H9 (cell line): ENCODE data around the gene PRPS2. TPM values are rescaled to one million over a fixed set of nuclear protein-coding genes. Genes with fewer than 3 reads are reported as not detected.

ENCODE experiments used
- DNase-seq: peaks from one replicate; pipeline ENCODE4 v3.0.0-alpha.2; 2017
- H2AFZ ChIP-seq: one replicate; pipeline ENCODE4 v1.6.1; 2013; ENCODE audit warnings: mild to moderate bottlenecking, low read length, control low read depth, moderate library complexity
- H2AK5ac ChIP-seq: 2 replicates; pipeline ENCODE4 v1.6.1; 2013; ENCODE audit warnings: low read length, control low read depth, mixed read lengths; ENCODE audit not compliant: insufficient read length
- H2BK120ac ChIP-seq: one replicate; pipeline ENCODE4 v1.6.1; 2013; ENCODE audit warnings: low read depth, mild to moderate bottlenecking, low read length, control low read depth, inconsistent platforms; ENCODE audit not compliant: poor library complexity, severe bottlenecking
- H2BK12ac ChIP-seq: 2 replicates; pipeline ENCODE4 v1.6.1; 2013; ENCODE audit warnings: low read length, control low read depth, mixed read lengths, low read depth; ENCODE audit not compliant: insufficient read length
- H2BK15ac ChIP-seq: 2 replicates; pipeline ENCODE4 v1.6.1; 2013; ENCODE audit warnings: low read depth, low read length, control low read depth
- H2BK20ac ChIP-seq: one replicate; pipeline ENCODE4 v1.6.1; 2013; ENCODE audit warnings: low read depth, mild to moderate bottlenecking, low read length, control low read depth, inconsistent platforms; ENCODE audit not compliant: poor library complexity, severe bottlenecking
- H2BK5ac ChIP-seq: 2 replicates; pipeline ENCODE4 v1.6.1; 2013; ENCODE audit warnings: low read length, control low read depth, mixed read lengths; ENCODE audit not compliant: insufficient read length
- H3K14ac ChIP-seq: 2 replicates; pipeline ENCODE4 v1.6.1; 2013; ENCODE audit warnings: low read length, control low read depth; ENCODE audit not compliant: insufficient read depth
- H3K18ac ChIP-seq: 2 replicates; pipeline ENCODE4 v1.6.1; 2013; ENCODE audit warnings: low read depth, mild to moderate bottlenecking, mixed read lengths, low read length, control low read depth; ENCODE audit not compliant: insufficient read length
- H3K23ac ChIP-seq: 2 replicates; pipeline ENCODE4 v1.6.1; 2013; ENCODE audit warnings: low read length, control low read depth, mixed read lengths, low read depth; ENCODE audit not compliant: insufficient read length
- H3K23me2 ChIP-seq: 2 replicates; pipeline ENCODE4 v1.6.1; 2013; ENCODE audit warnings: low read depth, mild to moderate bottlenecking, mixed read lengths, low read length, control low read depth; ENCODE audit not compliant: insufficient read length, poor library complexity, severe bottlenecking
- H3K27ac ChIP-seq: 2 replicates; pipeline ENCODE4 v1.5.1; 2013; ENCODE audit warnings: low read length, control low read depth, mixed read lengths, low read depth; ENCODE audit not compliant: insufficient read length
- H3K27me3 ChIP-seq: 2 replicates; pipeline ENCODE4 v1.6.1; 2013; ENCODE audit warnings: low read length, control low read depth, inconsistent platforms; ENCODE audit not compliant: insufficient read depth
- H3K4ac ChIP-seq: 2 replicates; pipeline ENCODE4 v1.6.1; 2013; ENCODE audit warnings: low read depth, mild to moderate bottlenecking, control low read depth, inconsistent platforms, low read length, moderate library complexity
- H3K4me1 ChIP-seq: 2 replicates; pipeline ENCODE4 v1.6.1; 2013; ENCODE audit warnings: low read length, control low read depth, inconsistent platforms; ENCODE audit not compliant: insufficient read depth
- H3K4me2 ChIP-seq: 2 replicates; pipeline ENCODE4 v1.6.1; 2013; ENCODE audit warnings: low read length, control low read depth, mixed read lengths; ENCODE audit not compliant: insufficient read length, insufficient read depth
- H3K56ac ChIP-seq: 2 replicates; pipeline ENCODE4 v1.6.1; 2013; ENCODE audit warnings: low read depth, mild to moderate bottlenecking, mixed read lengths, low read length, control low read depth; ENCODE audit not compliant: insufficient read length
- H3K79me1 ChIP-seq: 2 replicates; pipeline ENCODE4 v1.6.1; 2013; ENCODE audit warnings: low read depth, mild to moderate bottlenecking, moderate library complexity, low read length, control low read depth, inconsistent platforms; ENCODE audit not compliant: insufficient read depth, poor library complexity, severe bottlenecking
- H3K79me2 ChIP-seq: 2 replicates; pipeline ENCODE4 v1.6.1; 2013; ENCODE audit warnings: low read length, control low read depth, inconsistent platforms; ENCODE audit not compliant: insufficient read depth
- H3K9ac ChIP-seq: 2 replicates; pipeline ENCODE4 v1.6.1; 2013; ENCODE audit warnings: low read length, control low read depth, mixed read lengths; ENCODE audit not compliant: insufficient read length; ENCODE audit errors: extremely low read depth
- H3K9me3 ChIP-seq: one replicate; pipeline ENCODE4 v1.6.1; 2013; ENCODE audit warnings: low read depth, low read length, inconsistent platforms; ENCODE audit not compliant: control insufficient read depth
- H3T11ph ChIP-seq: one replicate; pipeline ENCODE4 v1.6.1; 2013; ENCODE audit warnings: mild to moderate bottlenecking, low read length, control low read depth, inconsistent platforms
- H4K20me1 ChIP-seq: one replicate; pipeline ENCODE4 v1.6.1; 2013; ENCODE audit not compliant: control insufficient read depth, insufficient read length, insufficient read depth
- H4K5ac ChIP-seq: 2 replicates; pipeline ENCODE4 v1.6.1; 2013; ENCODE audit warnings: low read depth, mild to moderate bottlenecking, mixed read lengths, low read length, control low read depth; ENCODE audit not compliant: insufficient read length
- H4K8ac ChIP-seq: replicated peaks from 2 replicates; pipeline ENCODE4 v1.6.1; 2013; ENCODE audit warnings: low read length, control low read depth, mixed read lengths, low read depth; ENCODE audit not compliant: insufficient read length
- H4K91ac ChIP-seq: 2 replicates; pipeline ENCODE4 v1.6.1; 2013; ENCODE audit warnings: low read depth, mild to moderate bottlenecking, moderate library complexity, mixed read lengths, low read length, control low read depth; ENCODE audit not compliant: insufficient read length
- H3K27ac Mint-ChIP-seq, 3 experiments: 2 replicates in 2 of 3; 3 replicates in 1 of 3; pipeline ENCODE4 v1.8.0; 2020 to 2021; ENCODE audit warnings: mixed read lengths in 3 of 3, mild to moderate bottlenecking in 1 of 3, moderate library complexity in 1 of 3
- H3K27me3 Mint-ChIP-seq: 2 replicates; pipeline ENCODE4 v1.8.0; 2021; ENCODE audit warnings: low read depth, mild to moderate bottlenecking, moderate library complexity, mixed read lengths
- H3K36me3 Mint-ChIP-seq, 3 experiments: 2 replicates in 2 of 3; 3 replicates in 1 of 3; pipeline ENCODE4 v1.8.0; 2020 to 2021; ENCODE audit warnings: low read depth in 3 of 3, mixed read lengths in 3 of 3; ENCODE audit not compliant: insufficient read depth in 1 of 3
- H3K4me1 Mint-ChIP-seq, 2 experiments: 2 replicates each; pipeline ENCODE4 v1.8.0; 2020; ENCODE audit warnings: mixed read lengths in 2 of 2
- H3K4me3 Mint-ChIP-seq, 2 experiments: 2 replicates in 1 of 2; 3 replicates in 1 of 2; pipeline ENCODE4 v1.8.0; 2020 to 2021; ENCODE audit warnings: mild to moderate bottlenecking in 2 of 2, mixed read lengths in 2 of 2, moderate library complexity in 1 of 2
- H3K9me3 Mint-ChIP-seq, 2 experiments: 2 replicates in 1 of 2; 3 replicates in 1 of 2; pipeline ENCODE4 v1.8.0; 2020; ENCODE audit warnings: mild to moderate bottlenecking in 2 of 2, mixed read lengths in 2 of 2, moderate library complexity in 1 of 2
- total RNA-seq: library from RNA; stranded (reverse); gene quantifications from 2 replicates; pipeline ENCODE4 v1.2.1, GENCODE V29; 2021
- TF ChIP-seq, protein P1 (sequence below): fragments of 200-600 bp; sonication (generic); conservative IDR thresholded peaks from 3 replicates; pipeline ENCODE4 v1.8.0; 2021; ENCODE audit warnings: antibody characterized with exemption, mild to moderate bottlenecking

The PRPS2 gene
- total RNA-seq, 1 experiment from 2014 or later: 28.0 TPM

DNA sequence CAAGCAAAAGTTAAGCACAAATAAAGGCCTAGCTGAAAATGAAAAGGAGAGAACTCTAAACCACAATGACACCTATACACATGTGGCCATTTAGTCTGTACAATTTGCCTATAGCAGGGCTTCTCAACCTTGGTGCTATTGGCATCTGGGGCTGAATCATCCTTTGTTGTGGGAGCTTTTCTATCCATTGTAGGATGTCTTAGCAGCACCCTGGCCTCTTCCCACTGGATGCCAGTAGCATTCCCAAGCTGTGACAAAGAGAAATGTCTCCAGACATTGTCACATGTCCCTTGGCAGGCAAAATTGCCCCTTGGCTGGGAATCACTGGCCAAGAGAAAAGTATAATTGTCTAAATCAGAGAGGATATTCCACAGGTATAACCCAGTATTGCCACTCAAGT lies 13.5 kb upstream of the PRPS2 start:
- no peak overlapping the region for H3K9ac ChIP-seq
- peaks cover 4% of the 10 kb centered on the region for H3K9me3 ChIP-seq
- Mint-ChIP-seq H3K9me3 (peaks cover 47 to 50% of the 10 kb centered on the region in 2 experiments), H3K4me3 (no peak overlapping the region), H3K27me3 (peaks cover 4% of the 10 kb centered on the region), H3K36me3 (peaks cover 0 to 5% (median 0%) of the 10 kb centered on the region in 3 experiments; a peak in 3 of 7 replicates), H3K27ac (no peak overlapping the region), H3K4me1 (no peaks in the 10 kb centered on the region)
- H3K18ac ChIP-seq: no peak overlapping the region
- no peak overlapping the region for H4K5ac ChIP-seq
- H3K23me2 ChIP-seq: no peaks in the 10 kb centered on the region
- no peak overlapping the region for H3K4ac ChIP-seq
- no peaks in the 10 kb centered on the region for H4K20me1 ChIP-seq
- H3K79me1 ChIP-seq: no peaks in the 10 kb centered on the region
- no peaks in the 10 kb centered on the region for H3K4me1 ChIP-seq
- no peak overlapping the region for H2BK20ac ChIP-seq
- no peak overlapping the region for H3K14ac ChIP-seq
- no peak overlapping the region for H2AFZ ChIP-seq
- H3T11ph ChIP-seq: no peak overlapping the region
- H4K91ac ChIP-seq: no peak overlapping the region
- no peak overlapping the region for H3K27ac ChIP-seq
- no peak overlapping the region for H2BK15ac ChIP-seq
- H2BK120ac ChIP-seq: no peak overlapping the region
- no peak overlapping the region for H2BK12ac ChIP-seq
- H3K4me2 ChIP-seq: no peak overlapping the region
- no peak overlapping the region for H3K56ac ChIP-seq
- no peak for DNase-seq
- no peak overlapping the region for H2BK5ac ChIP-seq
- H3K79me2 ChIP-seq: no peaks in the 10 kb centered on the region
- H4K8ac ChIP-seq: no peak overlapping the region
- no peaks in the 10 kb centered on the region for H3K27me3 ChIP-seq
- H3K23ac ChIP-seq: no peak overlapping the region
- TF ChIP-seq, protein P1, sequence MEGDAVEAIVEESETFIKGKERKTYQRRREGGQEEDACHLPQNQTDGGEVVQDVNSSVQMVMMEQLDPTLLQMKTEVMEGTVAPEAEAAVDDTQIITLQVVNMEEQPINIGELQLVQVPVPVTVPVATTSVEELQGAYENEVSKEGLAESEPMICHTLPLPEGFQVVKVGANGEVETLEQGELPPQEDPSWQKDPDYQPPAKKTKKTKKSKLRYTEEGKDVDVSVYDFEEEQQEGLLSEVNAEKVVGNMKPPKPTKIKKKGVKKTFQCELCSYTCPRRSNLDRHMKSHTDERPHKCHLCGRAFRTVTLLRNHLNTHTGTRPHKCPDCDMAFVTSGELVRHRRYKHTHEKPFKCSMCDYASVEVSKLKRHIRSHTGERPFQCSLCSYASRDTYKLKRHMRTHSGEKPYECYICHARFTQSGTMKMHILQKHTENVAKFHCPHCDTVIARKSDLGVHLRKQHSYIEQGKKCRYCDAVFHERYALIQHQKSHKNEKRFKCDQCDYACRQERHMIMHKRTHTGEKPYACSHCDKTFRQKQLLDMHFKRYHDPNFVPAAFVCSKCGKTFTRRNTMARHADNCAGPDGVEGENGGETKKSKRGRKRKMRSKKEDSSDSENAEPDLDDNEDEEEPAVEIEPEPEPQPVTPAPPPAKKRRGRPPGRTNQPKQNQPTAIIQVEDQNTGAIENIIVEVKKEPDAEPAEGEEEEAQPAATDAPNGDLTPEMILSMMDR: no peak
- H2AK5ac ChIP-seq: no peak overlapping the region
